ENCODE measurements around the gene THOP1.

GRCh38 chr19:2785244-2785997 lies at the start of gene THOP1:
- no peak for TF ChIP-seq CTCF (conservative IDR thresholded peaks at IDR 0.05; ENCODE audit: low read depth, low read length)
- no peak for TF ChIP-seq EZH2 (IDR thresholded peaks at IDR 0.05; ENCODE audit: low read length, unreplicated experiment)
